Kidney glomerular epithelial cell (primary cell): ENCODE results near the gene MAMDC4.

ENCODE experiments used
- DNase-seq: peaks from one replicate; lab custom pipeline; 2025; lab: John Stamatoyannopoulos, UW

The MAMDC4 gene

GRCh38 chr9:136890661-136891060 is 38.5 kb downstream of the MAMDC4 start:
- DNase-seq, result no peak

GRCh38 chr9:136896027-136896426 is 43.9 kb downstream of the MAMDC4 start:
- DNase-seq, result no peak

GRCh38 chr9:136898483-136899100 is 46.4 kb downstream of the MAMDC4 start:
- no peak for DNase-seq

- no peak for DNase-seq
These were observed 47.0 kb downstream of the MAMDC4 start for GRCh38 chr9:136899196-136899595.

GRCh38 chr9:136900556-136900955 is 48.4 kb downstream of the MAMDC4 start:
- no peak for DNase-seq

- peak; percentile 75 for DNase-seq
These were observed 48.9 kb downstream of the MAMDC4 start for GRCh38 chr9:136900988-136901515.

GRCh38 chr9:136901516-136902258 is 49.5 kb downstream of the MAMDC4 start:
- DNase-seq, result peak; percentile 82

GRCh38 chr9:136902259-136902821 is 50.2 kb downstream of the MAMDC4 start:
- peak; percentile 86 for DNase-seq

- DNase-seq, result no peak
These were observed 51.0 kb downstream of the MAMDC4 start for GRCh38 chr9:136903041-136903554.

GRCh38 chr9:136906266-136906665 is 54.1 kb downstream of the MAMDC4 start:
- DNase-seq, result no peak

GRCh38 chr9:136907011-136907914 is 55.1 kb downstream of the MAMDC4 start:
- DNase-seq, result no peak
